Fibroblast of lung (primary cell): Measurements from ENCODE around the gene SLC12A9. TPM values are rescaled to one million over a fixed set of nuclear protein-coding genes. Genes with fewer than 3 reads are reported as not detected.

Experiments
- DNase-seq, 2 donors: peaks; one replicate each; pipeline versions ENCODE4 v3.0.0 to v3.0.0-alpha.2; 2010; ENCODE audit warnings: low read depth in 2 of 2
- H2AFZ ChIP-seq: 2 replicates; pipeline ENCODE4 v1.5.1; 2012; ENCODE audit warnings: low read length, control low read depth, inconsistent platforms
- H3K27ac ChIP-seq: 2 replicates; pipeline ENCODE4 v1.5.1; 2011; ENCODE audit warnings: low read length, control low read depth; ENCODE audit not compliant: insufficient read depth
- H3K27me3 ChIP-seq: 2 replicates; pipeline ENCODE4 v1.5.1; 2011; ENCODE audit warnings: mild to moderate bottlenecking, low read length; ENCODE audit not compliant: control insufficient read depth, insufficient read depth
- H3K36me3 ChIP-seq: 2 replicates; pipeline ENCODE4 v1.5.1; 2011; ENCODE audit warnings: low read length; ENCODE audit not compliant: control insufficient read depth, insufficient read depth
- H3K4me1 ChIP-seq: 2 replicates; pipeline ENCODE4 v1.5.1; 2011; ENCODE audit warnings: low read length; ENCODE audit not compliant: control insufficient read depth, insufficient read depth; ENCODE audit errors: extremely low read depth
- H3K4me2 ChIP-seq: 2 replicates; pipeline ENCODE4 v1.5.1; 2011; ENCODE audit warnings: low read length, control low read depth; ENCODE audit not compliant: insufficient read depth; ENCODE audit errors: extremely low read depth
- H3K4me3 ChIP-seq, 4 experiments: fragments of 200-600 bp in 1 of 4; sonication (generic) in 1 of 4; replicated peaks in 1 of 4; 2 replicates each; pipeline ENCODE4 v1.5.1; 2011 to 2016; ENCODE audit warnings: low read length in 4 of 4, low read depth in 3 of 4, mild to moderate bottlenecking in 3 of 4, control low read depth in 2 of 4, inconsistent platforms in 1 of 4, mixed read lengths in 1 of 4; ENCODE audit not compliant: insufficient read depth in 1 of 4; ENCODE audit errors: control extremely low read depth in 1 of 4
- H3K79me2 ChIP-seq: 2 replicates; pipeline ENCODE4 v1.5.1; 2012; ENCODE audit warnings: mild to moderate bottlenecking, low read length, inconsistent platforms; ENCODE audit not compliant: control insufficient read depth, insufficient read depth
- H3K9ac ChIP-seq: 2 replicates; pipeline ENCODE4 v1.5.1; 2011; ENCODE audit warnings: mild to moderate bottlenecking, low read length, control low read depth; ENCODE audit not compliant: insufficient read depth
- H3K9me3 ChIP-seq: 2 replicates; pipeline ENCODE4 v1.5.1; 2012; ENCODE audit warnings: low read depth, low read length; ENCODE audit not compliant: control insufficient read depth, insufficient read depth
- H4K20me1 ChIP-seq: 2 replicates; pipeline ENCODE4 v1.5.1; 2011; ENCODE audit warnings: low read length; ENCODE audit not compliant: control insufficient read depth, insufficient read depth; ENCODE audit errors: extremely low read depth
- CTCF ChIP-seq, 2 donors: IDR thresholded peaks in 1 of 2; conservative IDR thresholded peaks in 1 of 2; 1 replicate in 1 of 2; 2 replicates in 1 of 2; pipeline ENCODE4 v1.5.1; 2011 to 2012; ENCODE audit warnings: low read length in 2 of 2, control low read depth in 1 of 2, inconsistent platforms in 1 of 2, low read depth in 1 of 2, mild to moderate bottlenecking in 1 of 2
- EZH2 ChIP-seq: IDR thresholded peaks from 2 replicates; pipeline ENCODE4 v1.5.1; 2012; ENCODE audit warnings: low read length, control low read depth, mild to moderate bottlenecking; ENCODE audit errors: missing control alignments
- polyA plus RNA-seq, 2 donors: library from polyadenylated mRNA; depleted of rRNA in 1 of 2; stranded (reverse) in 1 of 2; unstranded in 1 of 2; fragments of >200 nt; gene quantifications; 2 replicates each; pipeline ENCODE4 v1.2.1, GENCODE V29; 2011 to 2012; ENCODE audit warnings: missing spikeins in 1 of 2
- total RNA-seq: library from RNA; depleted of rRNA; stranded (reverse); fragments of >200 nt; gene quantifications from 2 replicates; pipeline ENCODE4 v1.2.1, GENCODE V29; 2014

The SLC12A9 gene
- total and polyA plus RNA-seq, 2 donors (not counting 1 experiment from before 2014, with no cell fraction given): 6.6 to 18.5 TPM

DNA sequence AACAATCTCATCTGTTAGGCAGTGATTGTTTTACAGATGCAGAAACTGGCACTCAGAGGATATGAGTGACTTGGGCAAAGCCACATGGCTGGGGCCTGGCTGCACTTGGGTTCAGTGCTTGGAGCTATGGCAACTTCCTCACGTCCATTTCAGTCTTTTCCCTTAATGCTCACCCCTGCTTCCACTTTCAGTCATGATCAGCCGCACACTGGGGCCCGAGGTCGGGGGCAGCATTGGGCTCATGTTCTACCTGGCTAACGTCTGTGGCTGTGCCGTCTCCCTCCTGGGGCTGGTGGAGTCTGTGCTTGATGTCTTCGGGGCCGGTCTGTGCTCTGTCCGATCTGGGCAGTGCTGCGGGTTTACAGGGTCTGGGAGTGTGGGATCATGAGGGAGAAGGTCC is 3.0 kb downstream of the SLC12A9 start:
- Histone ChIP-seq H3K27me3 (no peaks in the 10 kb centered on the region), H3K27ac (no peak overlapping the region), H3K79me2 (peaks cover 2% of the 10 kb centered on the region), H3K9me3 (no peaks in the 10 kb centered on the region), H3K4me2 (no peak overlapping the region), H4K20me1 (no peaks in the 10 kb centered on the region), H2AFZ (no peak overlapping the region), H3K4me1 (peaks cover 4% of the 10 kb centered on the region), H3K36me3 (peaks cover 5% of the 10 kb centered on the region), H3K4me3 (no peak overlapping the region), H3K9ac (no peak overlapping the region)
- TF ChIP-seq EZH2 (no peak), CTCF (conservative IDR thresholded peaks at IDR 0.05 in 1 of 2, IDR thresholded peaks at IDR 0.05 in 1 of 2; ENCODE audit: low read depth in 1 of 2, low read length in 2 of 2) (no peak)
- DNase-seq: no peak

GRCh38 chr7:100856871-100857282 is 4.4 kb downstream of the SLC12A9 start:
- H3K79me2 ChIP-seq: peaks cover 2% of the 10 kb centered on the region
- H3K27me3 ChIP-seq: no peaks in the 10 kb centered on the region
- no peak overlapping the region for H3K4me2 ChIP-seq
- no peak overlapping the region for H3K9ac ChIP-seq
- peaks cover 12% of the 10 kb centered on the region for H3K36me3 ChIP-seq
- TF ChIP-seq EZH2 (no peak), CTCF (conservative IDR thresholded peaks at IDR 0.05 in 1 of 2, IDR thresholded peaks at IDR 0.05 in 1 of 2; ENCODE audit: low read depth in 1 of 2, low read length in 2 of 2) (no peak)
- peaks cover 3% of the 10 kb centered on the region for H3K4me1 ChIP-seq
- DNase-seq: no peak
- no peak overlapping the region for H3K4me3 ChIP-seq
- no peak overlapping the region for H2AFZ ChIP-seq
- no peaks in the 10 kb centered on the region for H4K20me1 ChIP-seq
- H3K27ac ChIP-seq: no peak overlapping the region
- H3K9me3 ChIP-seq: no peaks in the 10 kb centered on the region

GRCh38 chr7:100859856-100860255 is 7.3 kb downstream of the SLC12A9 start:
- Histone ChIP-seq H3K4me1 (no peaks in the 10 kb centered on the region), H3K4me3 (no peak overlapping the region), H3K79me2 (no peaks in the 10 kb centered on the region), H3K36me3 (peaks cover 14% of the 10 kb centered on the region), H2AFZ (no peak overlapping the region), H3K27me3 (no peaks in the 10 kb centered on the region), H3K27ac (no peak overlapping the region), H3K4me2 (no peak overlapping the region), H3K9ac (no peak overlapping the region), H3K9me3 (no peaks in the 10 kb centered on the region), H4K20me1 (no peaks in the 10 kb centered on the region)
- no peak for DNase-seq
- no peak for TF ChIP-seq CTCF (conservative IDR thresholded peaks at IDR 0.05 in 1 of 2, IDR thresholded peaks at IDR 0.05 in 1 of 2; ENCODE audit: low read depth in 1 of 2, low read length in 2 of 2)
- TF ChIP-seq EZH2: no peak
